Measurements from ENCODE around the gene LRRC26.

Gene LRRC26

GRCh38 chr9:137169896-137170358, at the start of gene LRRC26:
LRRC26 (minus strand) TSS chr9:137170051; CDS start chr9:137169943, 108 bp downstream.
- DNase-seq: no peak

GRCh38 chr9:137218754-137219271, 49.0 kb upstream of the LRRC26 start:
- no peak for DNase-seq

GRCh38 chr9:137218212-137218753, 48.4 kb upstream of the LRRC26 start:
- DNase-seq: no peak

- no peak for DNase-seq
Observed at GRCh38 chr9:137217276-137218211, 47.7 kb upstream of the LRRC26 start.

GRCh38 chr9:137216188-137216965, 46.5 kb upstream of the LRRC26 start:
- DNase-seq: no peak

- DNase-seq: no peak
Observed at GRCh38 chr9:137215196-137215986, 45.5 kb upstream of the LRRC26 start.

- DNase-seq: no peak
Observed at GRCh38 chr9:137214620-137215019, 44.8 kb upstream of the LRRC26 start.

- no peak for DNase-seq
Observed at GRCh38 chr9:137213160-137214060, 43.6 kb upstream of the LRRC26 start.

- no peak for DNase-seq
Observed at GRCh38 chr9:137212520-137212919, 42.7 kb upstream of the LRRC26 start.

GRCh38 chr9:137211532-137211931, 41.7 kb upstream of the LRRC26 start:
- no peak for DNase-seq

- DNase-seq: no peak
Observed at GRCh38 chr9:137206602-137207001, 36.8 kb upstream of the LRRC26 start.

GRCh38 chr9:137205126-137206069, 35.5 kb upstream of the LRRC26 start, which contains the start of the genes NDOR1 and TMEM203:
NDOR1 (plus strand) TSS chr9:137205700; CDS start chr9:137205778, 78 bp downstream.
TMEM203 (minus strand) TSS chr9:137205648; CDS start chr9:137205414, 234 bp downstream.
- peak; percentile 95 for DNase-seq

GRCh38 chr9:137204731-137205125, 34.9 kb upstream of the LRRC26 start:
- no peak for DNase-seq

GRCh38 chr9:137202966-137203365, 33.1 kb upstream of the LRRC26 start:
- DNase-seq: no peak

GRCh38 chr9:137201205-137201868, 31.5 kb upstream of the LRRC26 start:
- no peak for DNase-seq

GRCh38 chr9:137200311-137201204, 30.7 kb upstream of the LRRC26 start, which contains the start of gene TPRN:
TPRN (minus strand) TSS chr9:137200741; CDS start chr9:137200711, 30 bp downstream.
- DNase-seq: peak; percentile 99

- DNase-seq: no peak
Observed at GRCh38 chr9:137199411-137200121, 29.7 kb upstream of the LRRC26 start.

Data from stimulated activated CD4-positive, alpha-beta T cell treated with anti-CD3 and anti-CD28 coated beads, Interleukin-4, amount 100 ng/mL, for 24 hours (primary cell).